ENCODE data around the gene UBE4A. TPM values are rescaled to one million over a fixed set of nuclear protein-coding genes. Genes with fewer than 3 reads are reported as not detected.
A peak's percentile ranks its signal among the peaks of the same experiment; 100 is the strongest.

UBE4A gene
- total and polyA plus RNA-seq, 9 of the 15 experiments (the other 6 are each of a cell fraction or from before 2014, with no cell fraction given): 13.5 to 45.2 (median 26.8) TPM

GRCh38 chr11:118401151-118401879 is 41.9 kb downstream of the UBE4A start, which contains the start of gene ATP5MG (continued):
- no peak for TF ChIP-seq CHD7 (IDR thresholded peaks at IDR 0.05; ENCODE audit: low read depth, low read length)
- no peak for TF ChIP-seq RBM34 (IDR thresholded peaks at IDR 0.05; ENCODE audit: borderline replicate concordance, insufficient read depth, low read length)
- no peak for TF ChIP-seq ZC3H4 (CRISPR knock-in tag; IDR thresholded peaks at IDR 0.05; ENCODE audit: borderline replicate concordance)
- peak; percentile 84; the same call in 1 of the 2 replicates for TF ChIP-seq AFF4 (CRISPR knock-in tag; IDR thresholded peaks at IDR 0.05)
- TF ChIP-seq ZNF586 (CRISPR knock-in tag; conservative IDR thresholded peaks at IDR 0.05): no peak
- TF ChIP-seq PCBP2 (IDR thresholded peaks at IDR 0.05; ENCODE audit: low read depth, low read length, poor library complexity, severe bottlenecking): no peak
- TF ChIP-seq ZBTB2 (IDR thresholded peaks at IDR 0.05): peak; percentile 86
- no peak for TF ChIP-seq KHSRP (IDR thresholded peaks at IDR 0.05)
- no peak; the same call in 1 of the 2 replicates for TF ChIP-seq E2F3 (CRISPR knock-in tag; IDR thresholded peaks at IDR 0.05)

All from K562 (cell line).